ENCODE data around the gene FDXR. TPM values are rescaled to one million over a fixed set of nuclear protein-coding genes. Genes with fewer than 3 reads are reported as not detected.

Gene FDXR
- total and polyA plus RNA-seq, 9 donors: 11.1 to 50.8 (median 40.1) TPM

DNA sequence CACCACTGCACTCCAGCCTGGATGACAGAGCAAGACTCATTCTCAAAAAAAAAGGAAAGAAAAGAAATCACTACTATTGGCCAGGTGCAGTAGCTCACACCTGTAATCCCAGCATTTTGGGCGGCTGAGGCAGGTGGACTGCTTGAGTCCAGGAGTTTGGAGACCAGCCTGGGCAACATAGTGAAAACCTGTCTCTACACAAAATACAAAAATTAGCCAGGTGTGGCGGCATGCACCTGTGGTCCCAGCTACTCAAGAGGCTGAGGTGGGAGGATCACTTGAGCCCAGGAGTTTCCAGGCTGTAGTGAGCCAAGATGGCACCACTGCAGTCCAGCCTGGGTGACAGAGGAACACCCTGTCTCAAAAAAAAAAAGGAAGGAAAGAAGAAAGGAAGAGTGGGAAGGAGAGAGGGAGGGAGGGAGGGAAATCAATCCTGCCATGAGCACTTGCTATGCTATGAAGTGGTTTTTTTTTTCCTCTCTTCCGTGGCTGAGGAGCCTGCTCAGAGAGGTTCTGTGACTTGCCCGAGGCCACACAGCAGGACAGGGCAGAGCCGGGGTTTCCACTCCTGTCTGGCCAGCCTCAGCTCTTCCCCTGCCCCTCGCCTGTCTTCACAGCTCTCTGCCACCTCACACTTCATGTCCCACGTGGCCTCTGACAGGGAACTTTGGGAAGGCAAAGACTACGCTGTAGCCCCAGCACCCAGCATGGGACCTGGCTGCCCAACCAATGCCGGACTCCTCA is 24.0 kb downstream of the FDXR start:
- no peak for DNase-seq
- no peaks in the 10 kb centered on the region for H3K4me1 ChIP-seq (ENCODE audit: insufficient read depth)
- H3K27ac ChIP-seq: no peak overlapping the region
- H3K36me3 ChIP-seq: no peaks in the 10 kb centered on the region
- intact Hi-C loops (cut with DNase I): no loop called here
- H3K9me3 ChIP-seq: no peaks in the 10 kb centered on the region
- H3K4me3 ChIP-seq: no peak overlapping the region
- TF ChIP-seq EP300 (IDR thresholded peaks at IDR 0.05): no peak
- TF ChIP-seq, protein P1, sequence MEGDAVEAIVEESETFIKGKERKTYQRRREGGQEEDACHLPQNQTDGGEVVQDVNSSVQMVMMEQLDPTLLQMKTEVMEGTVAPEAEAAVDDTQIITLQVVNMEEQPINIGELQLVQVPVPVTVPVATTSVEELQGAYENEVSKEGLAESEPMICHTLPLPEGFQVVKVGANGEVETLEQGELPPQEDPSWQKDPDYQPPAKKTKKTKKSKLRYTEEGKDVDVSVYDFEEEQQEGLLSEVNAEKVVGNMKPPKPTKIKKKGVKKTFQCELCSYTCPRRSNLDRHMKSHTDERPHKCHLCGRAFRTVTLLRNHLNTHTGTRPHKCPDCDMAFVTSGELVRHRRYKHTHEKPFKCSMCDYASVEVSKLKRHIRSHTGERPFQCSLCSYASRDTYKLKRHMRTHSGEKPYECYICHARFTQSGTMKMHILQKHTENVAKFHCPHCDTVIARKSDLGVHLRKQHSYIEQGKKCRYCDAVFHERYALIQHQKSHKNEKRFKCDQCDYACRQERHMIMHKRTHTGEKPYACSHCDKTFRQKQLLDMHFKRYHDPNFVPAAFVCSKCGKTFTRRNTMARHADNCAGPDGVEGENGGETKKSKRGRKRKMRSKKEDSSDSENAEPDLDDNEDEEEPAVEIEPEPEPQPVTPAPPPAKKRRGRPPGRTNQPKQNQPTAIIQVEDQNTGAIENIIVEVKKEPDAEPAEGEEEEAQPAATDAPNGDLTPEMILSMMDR (IDR thresholded peaks at IDR 0.05): no peak
- no peak for TF ChIP-seq POLR2A (IDR thresholded peaks at IDR 0.05)
- peaks cover 9% of the 10 kb centered on the region for H3K27me3 ChIP-seq
- WGBS, 3 donors: 67 to 74% (median 73%) methylated on average over 9 of the region's 9 CpGs

DNA sequence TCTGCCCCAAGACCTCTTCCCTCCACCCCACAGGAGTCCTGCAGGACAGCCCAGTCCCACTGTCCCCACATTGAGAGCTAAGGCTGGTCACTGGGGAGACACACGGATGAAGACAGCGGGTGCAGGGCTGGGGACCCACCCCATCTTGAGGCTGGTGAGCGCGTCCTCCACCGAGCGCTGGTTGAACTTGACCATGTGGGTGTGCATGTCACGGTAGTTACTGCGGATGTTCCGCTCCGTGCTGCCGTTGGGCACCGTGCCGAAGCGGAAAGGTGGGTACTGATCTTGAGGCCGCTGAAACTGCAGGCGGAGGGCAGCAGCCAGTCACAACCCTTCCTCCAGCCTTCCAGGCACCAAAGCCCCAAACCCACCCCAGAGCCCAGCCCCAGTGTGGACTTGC is 26.2 kb downstream of the FDXR start:
- Histone ChIP-seq H3K4me1 (ENCODE audit: insufficient read depth) (no peaks in the 10 kb centered on the region), H3K4me3 (no peak overlapping the region), H3K9me3 (no peaks in the 10 kb centered on the region), H3K27ac (no peak overlapping the region), H3K27me3 (no peaks in the 10 kb centered on the region), H3K36me3 (no peaks in the 10 kb centered on the region)
- intact Hi-C loops (cut with DNase I): no loop called here
- TF ChIP-seq EP300 (IDR thresholded peaks at IDR 0.05) (no peak), POLR2A (IDR thresholded peaks at IDR 0.05) (no peak)
- TF ChIP-seq, protein P1 (IDR thresholded peaks at IDR 0.05): no peak
- DNase-seq: no peak
- 93 to 95% (median 94%) methylated on average over 16 of the region's 16 CpGs for WGBS, 3 donors

DNA sequence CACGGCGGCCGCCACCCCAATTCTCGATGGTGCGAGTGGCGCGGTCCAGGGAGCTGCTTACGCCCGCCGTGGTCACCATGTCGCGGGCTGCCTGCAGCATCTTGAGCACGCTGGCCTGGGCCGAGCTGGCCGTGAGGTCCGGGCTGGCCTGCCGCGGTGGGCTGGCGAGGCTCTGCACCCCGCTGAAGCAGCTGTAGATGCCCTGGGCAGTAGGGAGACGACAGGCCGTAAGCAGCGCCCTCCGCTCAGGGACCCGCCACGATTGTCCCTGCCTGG is 29.5 kb downstream of the FDXR start:
- DNase-seq: no peak
- TF ChIP-seq POLR2A (IDR thresholded peaks at IDR 0.05) (no peak), EP300 (IDR thresholded peaks at IDR 0.05) (no peak)
- TF ChIP-seq, protein P1 (IDR thresholded peaks at IDR 0.05): no peak
- H3K36me3 ChIP-seq: no peaks in the 10 kb centered on the region
- H3K27me3 ChIP-seq: no peaks in the 10 kb centered on the region
- peaks cover 9% of the 10 kb centered on the region for H3K4me1 ChIP-seq (ENCODE audit: insufficient read depth)
- no peak overlapping the region for H3K27ac ChIP-seq
- WGBS, 3 donors: 29 to 54% (median 35%) methylated on average over 23 to 26 of the region's 26 CpGs
- H3K9me3 ChIP-seq: no peaks in the 10 kb centered on the region
- H3K4me3 ChIP-seq: no peak overlapping the region
- intact Hi-C loops (cut with DNase I): no loop called here

DNA sequence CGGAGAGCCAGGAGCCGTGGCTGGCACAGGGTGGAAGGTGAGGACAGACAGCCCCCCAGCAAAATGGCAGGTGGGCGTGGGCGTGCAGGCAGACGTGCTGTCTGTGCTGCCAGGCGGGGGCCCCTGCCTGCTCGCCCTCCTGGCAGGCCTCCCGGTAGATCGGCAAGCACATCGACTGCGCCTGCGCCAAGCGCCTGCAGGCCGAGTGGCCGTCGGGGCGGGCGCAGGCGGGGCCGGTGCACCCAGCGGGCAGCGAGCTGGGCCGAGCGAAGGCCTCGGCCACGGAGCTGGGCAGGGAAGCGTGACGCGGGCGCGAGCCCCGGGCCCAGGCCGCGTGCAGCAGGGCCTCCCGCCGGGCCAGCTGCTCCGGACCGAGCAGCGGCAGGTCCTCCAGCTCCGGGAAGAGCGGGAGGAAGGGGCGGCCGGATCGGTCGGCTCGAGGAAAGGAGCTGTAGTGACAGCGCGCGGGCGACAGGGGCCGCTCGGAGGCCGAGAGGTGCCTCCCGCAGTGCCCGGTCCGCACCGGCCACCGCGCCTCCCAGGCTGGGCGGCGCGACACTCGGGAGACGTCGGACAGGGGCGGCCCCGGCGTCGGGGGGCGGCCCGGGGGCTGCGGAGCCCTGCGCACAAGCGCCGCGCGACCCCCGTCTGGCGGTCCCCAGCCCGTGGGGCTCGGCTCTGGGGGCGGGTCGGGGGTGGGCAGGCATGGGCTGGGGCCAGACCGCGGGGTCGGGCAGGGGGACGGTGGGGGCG is 30.0 kb downstream of the FDXR start:
- TF ChIP-seq POLR2A (IDR thresholded peaks at IDR 0.05): no peak
- TF ChIP-seq, protein P1 (IDR thresholded peaks at IDR 0.05): peak in 2 of 3 donors; percentile 41 to 51
- H3K36me3 ChIP-seq: no peaks in the 10 kb centered on the region
- DNase-seq: peak; percentile 62 to 87 (median 81)
- H3K4me1 ChIP-seq (ENCODE audit: insufficient read depth): peaks cover 9% of the 10 kb centered on the region
- 2% methylated on average over 35 to 88 of the region's 88 CpGs for WGBS, 3 donors
- H3K4me3 ChIP-seq: peak overlapping the region; percentile 29
- H3K9me3 ChIP-seq: no peaks in the 10 kb centered on the region
- H3K27ac ChIP-seq: peak overlapping the region in 1 of 2 donors; percentile 62
- intact Hi-C loops (cut with DNase I): no loop called here
- no peaks in the 10 kb centered on the region for H3K27me3 ChIP-seq
